PC-3 (cell line): ENCODE data around the gene RALGPS1. TPM values are rescaled to one million over a fixed set of nuclear protein-coding genes. Genes with fewer than 3 reads are reported as not detected.

Source experiments
- ATAC-seq: fragments of 200-7000 bp; cut with Tn5 transposase; 2 replicates; pipeline ENCODE4 v1.9.1; 2020; ENCODE audit warnings: mild to moderate bottlenecking, moderate library complexity
- BruUV-seq: library from RNA; stranded (reverse); fragments of 400-500 nt; replicated peaks from 2 replicates; lab custom pipeline; 2021; lab: Mats Ljungman, UMichigan
- CTCF ChIA-PET: fragments of 300-600 bp; sonication (Branson Sonifier 250); formaldehyde crosslinking; loops from one replicate; lab custom pipeline; 2022; ENCODE audit warnings: antibody characterized with exemption; lab: Charles Lee
- POLR2A ChIA-PET: fragments of 300-600 bp; sonication (Branson Sonifier 250); formaldehyde crosslinking; loops from one replicate; lab custom pipeline; 2022; ENCODE audit warnings: antibody characterized with exemption; ENCODE audit not compliant: unreplicated experiment; lab: Charles Lee
- DNase-seq: peaks from one replicate; pipeline ENCODE4 v3.0.0-alpha.2; 2015
- H2AFZ ChIP-seq: fragments of 300-600 bp; sonication (generic); 2 replicates; pipeline ENCODE4 v1.6.0; 2016; ENCODE audit warnings: antibody characterized with exemption, low read length
- H3F3A ChIP-seq: fragments of 300-600 bp; sonication (generic); one replicate; pipeline ENCODE4 v1.6.0; 2017; ENCODE audit warnings: antibody characterized with exemption, low read length, control low read depth, mild to moderate bottlenecking; ENCODE audit not compliant: unreplicated experiment
- H3K27ac ChIP-seq: fragments of 300-600 bp; sonication (generic); 2 replicates; pipeline ENCODE4 v1.5.1; 2016; ENCODE audit warnings: mild to moderate bottlenecking, low read length
- H3K27me3 ChIP-seq: fragments of 300-600 bp; sonication (generic); 2 replicates; pipeline ENCODE4 v1.6.1; 2016; ENCODE audit warnings: low read length, mixed read lengths
- H3K36me3 ChIP-seq: fragments of 300-600 bp; sonication (generic); 2 replicates; pipeline ENCODE4 v1.6.1; 2016; ENCODE audit warnings: low read depth, mixed run types, low read length, mixed read lengths
- H3K4me1 ChIP-seq: fragments of 300-600 bp; sonication (generic); 2 replicates; pipeline ENCODE4 v1.5.1; 2016; ENCODE audit warnings: low read length; ENCODE audit not compliant: insufficient read depth
- H3K4me2 ChIP-seq: fragments of 300-600 bp; sonication (generic); 2 replicates; pipeline ENCODE4 v1.6.0; 2016; ENCODE audit warnings: low read length
- H3K4me3 ChIP-seq: fragments of 300-600 bp; sonication (generic); 2 replicates; pipeline ENCODE4 v1.5.1; 2016; ENCODE audit warnings: mild to moderate bottlenecking, low read length, mixed read lengths
- H3K79me2 ChIP-seq: fragments of 300-600 bp; sonication (generic); 2 replicates; pipeline ENCODE4 v1.6.1; 2017; ENCODE audit warnings: low read length, mixed read lengths
- H3K9ac ChIP-seq: fragments of 300-600 bp; sonication (generic); 2 replicates; pipeline ENCODE4 v1.6.0; 2016; ENCODE audit warnings: mild to moderate bottlenecking, low read length
- H3K9me2 ChIP-seq: fragments of 300-600 bp; sonication (generic); replicated peaks from 2 replicates; pipeline ENCODE4 v1.6.1; 2016; ENCODE audit warnings: mixed run types, low read length, mixed read lengths
- H3K9me3 ChIP-seq: fragments of 300-600 bp; sonication (generic); 2 replicates; pipeline ENCODE4 v1.6.1; 2016; ENCODE audit warnings: low read length, mixed read lengths
- H4K20me1 ChIP-seq: fragments of 300-600 bp; sonication (generic); 2 replicates; pipeline ENCODE4 v1.6.1; 2016; ENCODE audit warnings: low read length, mixed read lengths
- CTCF ChIP-seq: fragments of 300-600 bp; sonication (generic); conservative IDR thresholded peaks from 2 replicates; pipeline ENCODE4 v1.5.1; 2017; ENCODE audit warnings: antibody characterized with exemption, low read depth, mild to moderate bottlenecking, low read length
- EZH2 ChIP-seq: fragments of 300-600 bp; sonication (generic); IDR thresholded peaks from one replicate; pipeline ENCODE4 v1.6.1; 2017; ENCODE audit warnings: antibody characterized with exemption, mild to moderate bottlenecking, low read length; ENCODE audit not compliant: unreplicated experiment
- EZH2phosphoT487 ChIP-seq: fragments of 300-600 bp; sonication (generic); IDR thresholded peaks from 2 replicates; pipeline ENCODE4 v1.6.1; 2018; ENCODE audit warnings: mild to moderate bottlenecking, antibody characterized with exemption, low read length, borderline replicate concordance
- intact Hi-C: fragments of 100-400 bp; cut with micrococcal nuclease; formaldehyde crosslinking; loops from 2 replicates; pipeline ENCODE4 v1.9.0; 2023
- total RNA-seq: library from RNA; depleted of rRNA; stranded (reverse); fragments of >200 nt; gene quantifications from 2 replicates; pipeline ENCODE4 v1.2.3, GENCODE V29; 2014

Gene RALGPS1
- total RNA-seq, 1 experiment from 2014 or later = 10.2 TPM

- Histone ChIP-seq H4K20me1 (no peaks in the 10 kb centered on the region), H3F3A (no peaks in the 10 kb centered on the region), H3K9me2 (no peaks in the 10 kb centered on the region), H3K79me2 (no peaks in the 10 kb centered on the region), H3K4me1 (no peaks in the 10 kb centered on the region), H3K9me3 (no peaks in the 10 kb centered on the region), H3K36me3 (no peaks in the 10 kb centered on the region), H3K27me3 (no peaks in the 10 kb centered on the region), H2AFZ (no peak overlapping the region), H3K27ac (no peak overlapping the region), H3K4me3 (no peak overlapping the region), H3K9ac (no peak overlapping the region), H3K4me2 (no peak overlapping the region)
- POLR2A ChIA-PET = no interaction called here
- ATAC-seq (no peak), DNase-seq (no peak)
- no peak for TF ChIP-seq CTCF
- no peak for TF ChIP-seq EZH2
- no peak for TF ChIP-seq EZH2phosphoT487
- CTCF ChIA-PET = no interaction called here
- intact Hi-C loops = no loop called here
- no TSS peak for BruUV-seq
These were observed 141.9 kb downstream of the RALGPS1 start for GRCh38 chr9:127056446-127056845.

DNA sequence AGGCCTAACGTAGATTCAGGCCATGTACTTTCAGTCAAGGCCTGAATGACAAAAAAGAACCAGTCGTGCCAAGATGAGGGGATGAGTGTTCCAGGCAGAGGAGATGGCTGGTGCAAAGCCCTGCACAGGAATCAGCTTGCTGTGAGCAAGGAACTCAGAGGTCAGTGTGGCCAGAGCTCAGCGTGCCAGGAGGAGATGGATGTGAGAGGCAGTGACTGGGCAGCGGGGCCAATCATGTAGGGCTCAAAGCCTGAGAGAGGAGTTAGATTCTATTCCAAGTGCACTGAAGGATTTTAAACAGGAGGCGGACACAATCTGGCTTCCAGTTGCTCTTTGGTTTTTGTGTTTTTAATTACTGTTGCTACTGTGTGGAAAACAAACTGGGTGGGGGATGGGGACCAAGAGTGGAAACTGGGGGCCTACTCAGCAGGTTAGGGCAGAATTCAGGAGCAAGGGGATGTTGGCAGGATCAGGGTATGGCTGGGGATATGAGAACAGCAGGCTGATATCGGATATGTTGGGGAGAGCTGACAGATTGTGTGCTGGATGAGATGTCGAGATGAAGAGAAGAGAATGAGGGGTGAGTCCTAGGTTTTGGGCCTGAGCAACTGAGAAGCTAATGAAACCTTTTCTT is 143.5 kb downstream of the RALGPS1 start:
- no peak overlapping the region for H3K27ac ChIP-seq
- CTCF ChIA-PET = no interaction called here
- no TSS peak for BruUV-seq

More for the DNA sequence above, 143.5 kb downstream of the RALGPS1 start:
- POLR2A ChIA-PET = no interaction called here
- no peaks in the 10 kb centered on the region for H3F3A ChIP-seq
- no peaks in the 10 kb centered on the region for H3K9me2 ChIP-seq
- H3K36me3 ChIP-seq = no peaks in the 10 kb centered on the region
- no peak overlapping the region for H3K4me3 ChIP-seq
- H3K27me3 ChIP-seq = no peaks in the 10 kb centered on the region
- no peak for DNase-seq
- H3K4me1 ChIP-seq = no peaks in the 10 kb centered on the region
- no peak for ATAC-seq
- H3K79me2 ChIP-seq = no peaks in the 10 kb centered on the region
- H4K20me1 ChIP-seq = no peaks in the 10 kb centered on the region
- intact Hi-C loops = no loop called here
- no peaks in the 10 kb centered on the region for H3K9me3 ChIP-seq
- no peak for TF ChIP-seq EZH2phosphoT487
- no peak for TF ChIP-seq CTCF
- TF ChIP-seq EZH2 = no peak
- no peak overlapping the region for H2AFZ ChIP-seq
- no peak overlapping the region for H3K9ac ChIP-seq
- no peak overlapping the region for H3K4me2 ChIP-seq
